H7 (cell line): Measurements from ENCODE around the gene C12orf75. TPM values are rescaled to one million over a fixed set of nuclear protein-coding genes. Genes with fewer than 3 reads are reported as not detected.
A peak's percentile ranks its signal among the peaks of the same experiment; 100 is the strongest.

Source experiments
- DNase-seq: peaks from one replicate; pipeline ENCODE4 v3.0.0; 2012
- H3K27me3 ChIP-seq: 2 replicates; pipeline ENCODE4 v1.6.0; 2011; ENCODE audit warnings: mild to moderate bottlenecking, low read length; ENCODE audit not compliant: control insufficient read depth, insufficient read depth
- H3K36me3 ChIP-seq: replicated peaks from 2 replicates; pipeline ENCODE4 v1.5.1; 2011; ENCODE audit warnings: low read length; ENCODE audit not compliant: control insufficient read depth, insufficient read depth
- H3K4me3 ChIP-seq: 2 replicates; pipeline ENCODE4 v1.5.1; 2011; ENCODE audit warnings: low read depth, mild to moderate bottlenecking, control low read depth, low read length, moderate library complexity; ENCODE audit not compliant: insufficient read depth
- total RNA-seq: library from RNA; depleted of rRNA; stranded (reverse); fragments of >200 nt; shearing (Covaris generic); gene quantifications from 2 replicates; pipeline ENCODE4 v1.2.3, GENCODE V29; 2014

Gene C12orf75
- total RNA-seq, 1 experiment from 2014 or later: 7.7 TPM

- Histone ChIP-seq H3K4me3 (no peak overlapping the region), H3K36me3 (no peaks in the 10 kb centered on the region), H3K27me3 (no peaks in the 10 kb centered on the region)
- no peak for DNase-seq
These were observed 28.3 kb downstream of the C12orf75 start for GRCh38 chr12:105358789-105359188.

- Histone ChIP-seq H3K4me3 (no peak overlapping the region), H3K27me3 (no peaks in the 10 kb centered on the region), H3K36me3 (no peaks in the 10 kb centered on the region)
- no peak for DNase-seq
These were observed 29.4 kb downstream of the C12orf75 start for GRCh38 chr12:105359856-105360255.

GRCh38 chr12:105363890-105364289, 33.4 kb downstream of the C12orf75 start:
- H3K4me3 ChIP-seq: no peak overlapping the region
- H3K36me3 ChIP-seq: no peaks in the 10 kb centered on the region
- DNase-seq: no peak
- no peaks in the 10 kb centered on the region for H3K27me3 ChIP-seq

GRCh38 chr12:105365231-105365630, 34.7 kb downstream of the C12orf75 start:
- no peak for DNase-seq
- Histone ChIP-seq H3K4me3 (no peak overlapping the region), H3K27me3 (no peaks in the 10 kb centered on the region), H3K36me3 (no peaks in the 10 kb centered on the region)

- no peak for DNase-seq
- H3K27me3 ChIP-seq: no peaks in the 10 kb centered on the region
- H3K4me3 ChIP-seq: no peak overlapping the region
These were observed 37.7 kb downstream of the C12orf75 start for GRCh38 chr12:105368047-105368646.

GRCh38 chr12:105369014-105369413, 38.5 kb downstream of the C12orf75 start:
- no peak overlapping the region for H3K4me3 ChIP-seq
- H3K27me3 ChIP-seq: no peaks in the 10 kb centered on the region
- H3K36me3 ChIP-seq: no peaks in the 10 kb centered on the region
- no peak for DNase-seq

More at GRCh38 chr12:105368047-105368646, 37.7 kb downstream of the C12orf75 start:
- H3K36me3 ChIP-seq: no peaks in the 10 kb centered on the region

- H3K27me3 ChIP-seq: no peaks in the 10 kb centered on the region
- H3K36me3 ChIP-seq: no peaks in the 10 kb centered on the region
- H3K4me3 ChIP-seq: no peak overlapping the region
- DNase-seq: no peak
These were observed 43.8 kb downstream of the C12orf75 start for GRCh38 chr12:105374303-105374702.

GRCh38 chr12:105377077-105377476, 46.6 kb downstream of the C12orf75 start:
- Histone ChIP-seq H3K4me3 (no peak overlapping the region), H3K36me3 (no peaks in the 10 kb centered on the region), H3K27me3 (no peaks in the 10 kb centered on the region)
- DNase-seq: no peak

- Histone ChIP-seq H3K4me3 (no peak overlapping the region), H3K27me3 (peaks cover 2% of the 10 kb centered on the region), H3K36me3 (no peaks in the 10 kb centered on the region)
- peak; percentile 32 for DNase-seq
These were observed 48.4 kb downstream of the C12orf75 start for GRCh38 chr12:105378911-105379310.

GRCh38 chr12:105382771-105383622, 52.5 kb downstream of the C12orf75 start:
- peak; percentile 69 for DNase-seq
- Histone ChIP-seq H3K36me3 (no peaks in the 10 kb centered on the region), H3K4me3 (no peak overlapping the region), H3K27me3 (peaks cover 2% of the 10 kb centered on the region)

GRCh38 chr12:105384220-105384619, 53.7 kb downstream of the C12orf75 start:
- DNase-seq: no peak
- Histone ChIP-seq H3K4me3 (no peak overlapping the region), H3K27me3 (peaks cover 2% of the 10 kb centered on the region), H3K36me3 (no peaks in the 10 kb centered on the region)

GRCh38 chr12:105384916-105385535, 54.5 kb downstream of the C12orf75 start:
- peaks cover 2% of the 10 kb centered on the region for H3K27me3 ChIP-seq
- no peak for DNase-seq
- H3K4me3 ChIP-seq: no peak overlapping the region

GRCh38 chr12:105386431-105386830, 55.9 kb downstream of the C12orf75 start:
- H3K4me3 ChIP-seq: no peak overlapping the region
- H3K36me3 ChIP-seq: no peaks in the 10 kb centered on the region
- peaks cover 2% of the 10 kb centered on the region for H3K27me3 ChIP-seq
- DNase-seq: no peak

More at GRCh38 chr12:105384916-105385535, 54.5 kb downstream of the C12orf75 start:
- no peaks in the 10 kb centered on the region for H3K36me3 ChIP-seq

GRCh38 chr12:105391231-105391630, 60.7 kb downstream of the C12orf75 start:
- Histone ChIP-seq H3K27me3 (no peaks in the 10 kb centered on the region), H3K4me3 (no peak overlapping the region), H3K36me3 (no peaks in the 10 kb centered on the region)
- DNase-seq: no peak

GRCh38 chr12:105393587-105393986, 63.1 kb downstream of the C12orf75 start:
- no peaks in the 10 kb centered on the region for H3K27me3 ChIP-seq
- no peak overlapping the region for H3K4me3 ChIP-seq
- H3K36me3 ChIP-seq: no peaks in the 10 kb centered on the region
- no peak for DNase-seq
